G401.6 (cell line): ENCODE data around the gene LRSAM1.

Experiments
- FAIRE-seq: peaks from 2 replicates; lab custom pipeline; 2012; peaks lifted over from hg19 to GRCh38; lab: Jason Lieb, UNC

LRSAM1 gene

GRCh38 chr9:127426756-127427155, 24.6 kb upstream of the LRSAM1 start:
- FAIRE-seq, result no peak

- FAIRE-seq, result no peak
Observed at GRCh38 chr9:127428348-127428747, 23.0 kb upstream of the LRSAM1 start.

GRCh38 chr9:127430415-127430814, 20.9 kb upstream of the LRSAM1 start:
- FAIRE-seq, result no peak

GRCh38 chr9:127437497-127438264, 13.6 kb upstream of the LRSAM1 start:
- FAIRE-seq, result no peak

- FAIRE-seq, result no peak
Observed at GRCh38 chr9:127438394-127438793, 12.9 kb upstream of the LRSAM1 start.

GRCh38 chr9:127444283-127444920, 6.9 kb upstream of the LRSAM1 start:
- FAIRE-seq, result no peak

- peak; percentile 70 for FAIRE-seq
Observed at GRCh38 chr9:127444921-127445850, 6.1 kb upstream of the LRSAM1 start.

- peak; percentile 80 for FAIRE-seq
Observed at GRCh38 chr9:127445851-127446712, 5.2 kb upstream of the LRSAM1 start.

GRCh38 chr9:127446713-127447415, 4.4 kb upstream of the LRSAM1 start:
- FAIRE-seq, result no peak

GRCh38 chr9:127447416-127448111, 3.7 kb upstream of the LRSAM1 start:
- no peak for FAIRE-seq

- no peak for FAIRE-seq
Observed at GRCh38 chr9:127448112-127448805, 3.1 kb upstream of the LRSAM1 start.

GRCh38 chr9:127449332-127449966, 1.9 kb upstream of the LRSAM1 start:
- FAIRE-seq, result no peak

- no peak for FAIRE-seq
Observed at GRCh38 chr9:127450243-127450760, 1.0 kb upstream of the LRSAM1 start.

GRCh38 chr9:127451608-127451857, 223 bp downstream of the LRSAM1 start:
- no peak for FAIRE-seq

- no peak for FAIRE-seq
Observed at GRCh38 chr9:127451858-127452656, 747 bp downstream of the LRSAM1 start.

- no peak for FAIRE-seq
Observed at GRCh38 chr9:127452691-127453090, 1.4 kb downstream of the LRSAM1 start.

GRCh38 chr9:127455324-127455992, 4.1 kb downstream of the LRSAM1 start:
- FAIRE-seq, result no peak
